H1 (cell line): ENCODE data around the gene CNNM3.

Experiments used
- CEBPB ChIP-seq: IDR thresholded peaks from 2 replicates; pipeline ENCODE4 v1.6.1; 2012; ENCODE audit warnings: low read depth, low read length
- HDAC6 ChIP-seq: IDR thresholded peaks from one replicate; pipeline ENCODE4 v1.7.1; 2012; ENCODE audit warnings: low read depth, mild to moderate bottlenecking, inconsistent platforms, low read length, moderate library complexity
- MAX ChIP-seq: IDR thresholded peaks from 2 replicates; pipeline ENCODE4 v1.6.1; 2012; ENCODE audit warnings: inconsistent platforms
- POLR2AphosphoS5 ChIP-seq: IDR thresholded peaks from 2 replicates; pipeline ENCODE4 v1.6.1; 2011; ENCODE audit warnings: low read depth, low read length
- RXRA ChIP-seq: IDR thresholded peaks from 2 replicates; pipeline ENCODE4 v1.6.1; 2011; ENCODE audit warnings: low read depth, mild to moderate bottlenecking, low read length, moderate library complexity; ENCODE audit not compliant: insufficient read depth
- TAF1 ChIP-seq: IDR thresholded peaks from 2 replicates; pipeline ENCODE4 v1.6.1; 2011; ENCODE audit warnings: mild to moderate bottlenecking, low read depth, low read length
- TBP ChIP-seq: IDR thresholded peaks from 2 replicates; pipeline ENCODE4 v1.6.1; 2011; ENCODE audit warnings: low read depth, low read length, improper control_type of control experiment
- USF2 ChIP-seq: IDR thresholded peaks from 2 replicates; pipeline ENCODE4 v1.6.1; 2011; ENCODE audit warnings: low read length, improper control_type of control experiment

- TF ChIP-seq RXRA = no peak
- no peak for TF ChIP-seq MAX
- no peak for TF ChIP-seq TBP
- no peak for TF ChIP-seq POLR2AphosphoS5
- TF ChIP-seq CEBPB = no peak
- no peak for TF ChIP-seq TAF1
- no peak for TF ChIP-seq USF2
- TF ChIP-seq HDAC6 = no peak
Observed at GRCh38 chr2:96830044-96830562, 14.0 kb downstream of the CNNM3 start.
